H1 (cell line): ENCODE data around the gene NID1. TPM values are rescaled to one million over a fixed set of nuclear protein-coding genes. Genes with fewer than 3 reads are reported as not detected.

ENCODE experiments used
- CTCF ChIA-PET: fragments of 300-600 bp; sonication (Branson Sonifier 250); formaldehyde crosslinking; loops from one replicate; lab custom pipeline; 2021; ENCODE audit not compliant: partially characterized antibody; lab: Charles Lee
- POLR2A ChIA-PET: fragments of 300-600 bp; sonication (Branson Sonifier 250); formaldehyde crosslinking; loops from one replicate; lab custom pipeline; 2021; ENCODE audit warnings: inconsistent platforms; ENCODE audit not compliant: partially characterized antibody; lab: Charles Lee
- DNase-seq, 2 experiments: peaks; one replicate each; pipeline versions ENCODE4 v3.0.0 to v3.0.0-alpha.2; 2010 to 2022; ENCODE audit warnings: low spot score in 2 of 2, low read depth in 1 of 2, mixed read lengths in 1 of 2
- FAIRE-seq: peaks from 2 replicates; lab custom pipeline; 2011; peaks lifted over from hg19 to GRCh38; lab: Jason Lieb, UNC
- H2AFZ ChIP-seq: 2 replicates; pipeline ENCODE4 v1.8.1; 2012; ENCODE audit warnings: low read length, inconsistent platforms
- H2AK5ac ChIP-seq: 2 replicates; pipeline ENCODE4 v1.6.1; 2013; ENCODE audit warnings: low read depth, low read length
- H2BK120ac ChIP-seq: replicated peaks from 2 replicates; pipeline ENCODE3; 2013; ENCODE audit warnings: low read depth, low read length, inconsistent platforms
- H2BK12ac ChIP-seq: 2 replicates; pipeline ENCODE4 v1.6.1; 2013; ENCODE audit warnings: low read depth, low read length
- H2BK15ac ChIP-seq: 2 replicates; pipeline ENCODE4 v1.6.1; 2013; ENCODE audit warnings: low read length
- H2BK20ac ChIP-seq: 2 replicates; pipeline ENCODE4 v1.6.1; 2013; ENCODE audit warnings: low read length
- H2BK5ac ChIP-seq: 2 replicates; pipeline ENCODE4 v1.6.1; 2013; ENCODE audit warnings: low read depth, low read length
- H3K14ac ChIP-seq: 2 replicates; pipeline ENCODE4 v1.6.1; 2013; ENCODE audit warnings: inconsistent platforms; ENCODE audit not compliant: insufficient read length
- H3K18ac ChIP-seq: 2 replicates; pipeline ENCODE4 v1.6.1; 2013; ENCODE audit warnings: low read length; ENCODE audit errors: extremely low read depth
- H3K23ac ChIP-seq: 2 replicates; pipeline ENCODE4 v1.6.1; 2013; ENCODE audit warnings: inconsistent platforms; ENCODE audit not compliant: insufficient read length
- H3K23me2 ChIP-seq: 2 replicates; pipeline ENCODE4 v1.6.1; 2013; ENCODE audit warnings: low read depth, low read length
- H3K27ac ChIP-seq: 2 replicates; pipeline ENCODE4 v1.6.1; 2011; ENCODE audit warnings: low read depth, low read length, inconsistent platforms
- H3K27me3 ChIP-seq, 4 experiments: replicated peaks in 1 of 4; 1 replicate in 1 of 4; 2 replicates in 3 of 4; pipeline versions ENCODE4 v1.6.1 to v1.8.1; 2011 to 2013; ENCODE audit warnings: low read length in 3 of 4, mild to moderate bottlenecking in 3 of 4, inconsistent platforms in 2 of 4, mixed read lengths in 2 of 4, moderate library complexity in 1 of 4; ENCODE audit not compliant: control insufficient read depth in 3 of 4, insufficient read depth in 3 of 4; ENCODE audit errors: extremely low read depth in 1 of 4
- H3K36me3 ChIP-seq, 4 experiments: 2 replicates each; pipeline versions ENCODE4 v1.6.1 to v1.8.1; 2011 to 2013; ENCODE audit warnings: mild to moderate bottlenecking in 4 of 4, low read length in 3 of 4, moderate library complexity in 2 of 4, control low read depth in 1 of 4, inconsistent platforms in 1 of 4; ENCODE audit not compliant: insufficient read depth in 4 of 4, control insufficient read depth in 2 of 4
- H3K4ac ChIP-seq: replicated peaks from 2 replicates; pipeline ENCODE3; 2013; ENCODE audit warnings: low read length, low read depth, mixed read lengths, inconsistent platforms; ENCODE audit not compliant: insufficient read length
- H3K4me1 ChIP-seq, 4 experiments: replicated peaks in 1 of 4; 1 replicate in 1 of 4; 2 replicates in 3 of 4; pipeline versions ENCODE4 v1.6.1 to v1.8.1; 2011 to 2013; ENCODE audit warnings: low read length in 3 of 4, inconsistent platforms in 2 of 4, mixed read lengths in 1 of 4; ENCODE audit not compliant: insufficient read depth in 4 of 4, control insufficient read depth in 3 of 4
- H3K4me2 ChIP-seq, 2 experiments: 2 replicates each; pipeline versions ENCODE4 v1.6.1 to v1.8.1; 2011 to 2013; ENCODE audit warnings: low read depth in 2 of 2, low read length in 2 of 2, control low read depth in 1 of 2, inconsistent platforms in 1 of 2, mild to moderate bottlenecking in 1 of 2; ENCODE audit not compliant: insufficient read depth in 1 of 2
- H3K4me3 ChIP-seq, 4 experiments: fragments of 200-600, 300-600 bp in 1 of 4; sonication (generic), shearing (Covaris generic), sonication (Bioruptor Twin) in 1 of 4; 2 replicates each; pipeline versions ENCODE4 v1.5.1 to v1.8.1; 2011 to 2016; ENCODE audit warnings: low read length in 4 of 4, low read depth in 3 of 4, control low read depth in 2 of 4, inconsistent platforms in 2 of 4, mild to moderate bottlenecking in 2 of 4, mixed read lengths in 1 of 4, moderate library complexity in 1 of 4; ENCODE audit not compliant: insufficient read depth in 2 of 4; ENCODE audit errors: extremely low read depth in 1 of 4
- H3K56ac ChIP-seq: replicated peaks from 2 replicates; pipeline ENCODE3; 2013; ENCODE audit warnings: low read depth, mild to moderate bottlenecking, mixed read lengths, low read length, inconsistent platforms; ENCODE audit not compliant: insufficient read length
- H3K79me1 ChIP-seq: 2 replicates; pipeline ENCODE4 v1.6.1; 2013; ENCODE audit warnings: low read depth, low read length, control low read depth
- H3K79me2 ChIP-seq, 2 experiments: 2 replicates each; pipeline versions ENCODE4 v1.6.1 to v1.8.1; 2012 to 2013; ENCODE audit warnings: low read length in 2 of 2, mild to moderate bottlenecking in 2 of 2, inconsistent platforms in 1 of 2; ENCODE audit not compliant: insufficient read depth in 2 of 2, control insufficient read depth in 1 of 2
- H3K9ac ChIP-seq, 4 experiments: replicated peaks in 1 of 4; 1 replicate in 1 of 4; 2 replicates in 3 of 4; pipeline versions ENCODE4 v1.6.1 to v1.8.1; 2011 to 2013; ENCODE audit warnings: low read depth in 3 of 4, low read length in 3 of 4, control low read depth in 2 of 4, mild to moderate bottlenecking in 2 of 4, moderate library complexity in 2 of 4, inconsistent platforms in 1 of 4; ENCODE audit errors: extremely low read depth in 1 of 4
- H3K9me3 ChIP-seq, 2 experiments: 2 replicates each; pipeline versions ENCODE4 v1.6.1 to v1.8.1; 2012 to 2013; ENCODE audit warnings: mild to moderate bottlenecking in 2 of 2, moderate library complexity in 2 of 2, control low read depth in 1 of 2, inconsistent platforms in 1 of 2, low read depth in 1 of 2, low read length in 1 of 2, mixed read lengths in 1 of 2; ENCODE audit not compliant: insufficient read depth in 2 of 2
- H4K20me1 ChIP-seq, 2 experiments: replicated peaks in 1 of 2; 2 replicates each; pipeline versions ENCODE3 to v1.8.1; 2011 to 2013; ENCODE audit warnings: inconsistent platforms in 2 of 2, low read length in 2 of 2, mild to moderate bottlenecking in 1 of 2; ENCODE audit not compliant: insufficient read depth in 2 of 2, control insufficient read depth in 1 of 2
- H4K5ac ChIP-seq: 2 replicates; pipeline ENCODE4 v1.6.1; 2013; ENCODE audit warnings: low read length, low read depth, mixed read lengths, inconsistent platforms; ENCODE audit not compliant: insufficient read length
- H4K8ac ChIP-seq: 2 replicates; pipeline ENCODE4 v1.8.0; 2013; ENCODE audit warnings: mild to moderate bottlenecking, moderate library complexity, low read length, inconsistent platforms; ENCODE audit not compliant: insufficient read depth; ENCODE audit errors: extremely low read depth
- H4K91ac ChIP-seq: replicated peaks from 2 replicates; pipeline ENCODE3; 2013; ENCODE audit warnings: low read length, mixed read lengths, inconsistent platforms; ENCODE audit not compliant: insufficient read length
- ATF2 ChIP-seq: IDR thresholded peaks from 2 replicates; pipeline ENCODE4 v1.6.1; 2012; ENCODE audit warnings: low read length, inconsistent platforms
- BRCA1 ChIP-seq: IDR thresholded peaks from 2 replicates; pipeline ENCODE4 v1.6.1; 2012; ENCODE audit warnings: low read depth, low read length, improper control_type of control experiment
- CREB1 ChIP-seq: IDR thresholded peaks from 2 replicates; pipeline ENCODE4 v1.6.1; 2012; ENCODE audit warnings: inconsistent platforms
- EGR1 ChIP-seq: IDR thresholded peaks from 2 replicates; pipeline ENCODE4 v1.6.1; 2011; ENCODE audit warnings: low read depth, low read length, borderline replicate concordance
- EZH2 ChIP-seq: fragments of 200-600 bp; sonication (generic); IDR thresholded peaks from 2 replicates; pipeline ENCODE4 v1.7.1; 2012; ENCODE audit warnings: low read depth, mild to moderate bottlenecking, moderate library complexity, low read length, inconsistent platforms; ENCODE audit not compliant: severe bottlenecking
- JUND ChIP-seq: IDR thresholded peaks from 2 replicates; pipeline ENCODE4 v1.6.1; 2011; ENCODE audit warnings: mild to moderate bottlenecking, improper control_type of control experiment, low read length
- KDM1A ChIP-seq: fragments of 200-600, 300-600 bp; sonication (generic); IDR thresholded peaks from 2 replicates; pipeline ENCODE4 v1.7.1; 2016; ENCODE audit warnings: mild to moderate bottlenecking, low read length, borderline replicate concordance
- PHF8 ChIP-seq: fragments of 200-600 bp; sonication (generic); conservative IDR thresholded peaks from 2 replicates; pipeline ENCODE4 v1.7.1; 2012; ENCODE audit warnings: low read depth, mild to moderate bottlenecking, inconsistent platforms, low read length, moderate library complexity
- RNF2 ChIP-seq: fragments of 200-900, 300-1000 bp; sonication (generic); IDR thresholded peaks from 2 replicates; pipeline ENCODE4 v1.7.1; 2016; ENCODE audit warnings: borderline replicate concordance, low read depth, mild to moderate bottlenecking, antibody characterized with exemption, low read length; ENCODE audit not compliant: poor library complexity, severe bottlenecking; ENCODE audit errors: missing control alignments
- TAF1 ChIP-seq: IDR thresholded peaks from 2 replicates; pipeline ENCODE4 v1.6.1; 2011; ENCODE audit warnings: mild to moderate bottlenecking, low read depth, low read length
- TCF12 ChIP-seq: IDR thresholded peaks from 2 replicates; pipeline ENCODE4 v1.6.1; 2011; ENCODE audit warnings: low read depth, mild to moderate bottlenecking, low read length
- TEAD4 ChIP-seq: IDR thresholded peaks from 2 replicates; pipeline ENCODE4 v1.6.1; 2012; ENCODE audit warnings: low read depth, low read length, inconsistent platforms, mixed read lengths
- WGBS, 2 experiments: shearing (Covaris generic) in 1 of 2; methylation state at CpG; one replicate each; pipeline versions ENCODE4 v1.1.6 to v1.1.7; 2013 to 2015; ENCODE audit warnings: low lambda C conversion rate in 2 of 2, mixed read lengths in 2 of 2, inconsistent platforms in 1 of 2, low coverage in 1 of 2, missing lambda C conversion rate in 1 of 2; ENCODE audit not compliant: insufficient replicate concordance in 2 of 2, insufficient coverage in 1 of 2, insufficient read length in 1 of 2; ENCODE audit errors: extremely low coverage in 1 of 2, missing lambda C conversion rate in 1 of 2; 5-methylcytosine and 5-hydroxymethylcytosine counted together
- polyA plus RNA-seq, 7 experiments: library from polyadenylated mRNA; depleted of rRNA in 3 of 7; stranded (reverse) in 5 of 7; unstranded in 2 of 7; fragments of >200 nt in 5 of 7; fragments of 200-250 nt in 2 of 7; gene quantifications; 1 replicate in 5 of 7; 2 replicates in 1 of 7; 4 replicates in 1 of 7; pipeline versions ENCODE4 v1.2.1 to v1.2.3, GENCODE V29; 2011 to 2013; ENCODE audit warnings: missing spikeins in 2 of 7, mixed read lengths in 2 of 7
- total RNA-seq: library from RNA; stranded (reverse); fragmentation: NEBNext Ultra II Directional; extraction: Animal tissue kit (Norgen Biotek cat#: 25700); gene quantifications from 2 replicates; pipeline ENCODE4 v1.2.1, GENCODE V29; 2021

Gene NID1
- total and polyA plus RNA-seq, 2 of the 8 experiments (the other 6 are each of a cell fraction or from before 2014, with no cell fraction given): 20.9 to 25.4 TPM

GRCh38 chr1:235948774-235949427, 116.0 kb downstream of the NID1 start:
- Histone ChIP-seq H3K79me1 (no peaks in the 10 kb centered on the region), H3K23ac (no peak overlapping the region), H2BK15ac (no peak overlapping the region), H3K9ac (no peak overlapping the region), H4K8ac (no peak overlapping the region), H3K56ac (no peak overlapping the region), H3K14ac (no peak overlapping the region), H3K27me3 (no peaks in the 10 kb centered on the region; a peak in 2 of 7 replicates), H2BK5ac (no peak overlapping the region), H4K5ac (no peak overlapping the region), H3K4ac (no peak overlapping the region), H3K23me2 (peaks cover 2% of the 10 kb centered on the region; the same call in 1 of the 2 replicates), H3K79me2 (no peaks in the 10 kb centered on the region), H3K4me3 (no peak overlapping the region), H4K20me1 (no peaks in the 10 kb centered on the region), H4K91ac (no peak overlapping the region), H3K9me3 (no peaks in the 10 kb centered on the region), H2AFZ (no peak overlapping the region), H3K4me2 (no peak overlapping the region), H3K36me3 (no peaks in the 10 kb centered on the region), H3K27ac (no peak overlapping the region), H2BK20ac (no peak overlapping the region), H3K18ac (no peak overlapping the region), H3K4me1 (no peaks in the 10 kb centered on the region), H2BK12ac (no peak overlapping the region), H2BK120ac (no peak overlapping the region), H2AK5ac (no peak overlapping the region)
- ChIA-PET CTCF (interaction anchor here (0.9 to 1.7 kb wide), 4 partner anchors 23 to 165 kb away, joined by 3 to 9 read pairs (median 4); no protein-coding TSS in a partner anchor), POLR2A (no interaction called here)
- no peak for FAIRE-seq
- 84% methylated on average over 4 of the region's 4 CpGs; no CpG with 5 or more reads in 1 of the 2 experiments for WGBS, 2 experiments
- no peak for DNase-seq
- TF ChIP-seq PHF8 (no peak), ATF2 (no peak), TCF12 (no peak), KDM1A (no peak), CREB1 (no peak), RNF2 (no peak), EZH2 (no peak), JUND (no peak), BRCA1 (no peak), TEAD4 (no peak), EGR1 (no peak), TAF1 (no peak)
